Putamen (tissue), 1 donor: ENCODE data around the gene FRY.
A peak's percentile ranks its signal among the peaks of the same experiment; 100 is the strongest.

Source experiments
- DNase-seq: peaks from one replicate; pipeline ENCODE4 v3.0.0-alpha.2; 2016; ENCODE audit warnings: low spot score

FRY gene

DNA sequence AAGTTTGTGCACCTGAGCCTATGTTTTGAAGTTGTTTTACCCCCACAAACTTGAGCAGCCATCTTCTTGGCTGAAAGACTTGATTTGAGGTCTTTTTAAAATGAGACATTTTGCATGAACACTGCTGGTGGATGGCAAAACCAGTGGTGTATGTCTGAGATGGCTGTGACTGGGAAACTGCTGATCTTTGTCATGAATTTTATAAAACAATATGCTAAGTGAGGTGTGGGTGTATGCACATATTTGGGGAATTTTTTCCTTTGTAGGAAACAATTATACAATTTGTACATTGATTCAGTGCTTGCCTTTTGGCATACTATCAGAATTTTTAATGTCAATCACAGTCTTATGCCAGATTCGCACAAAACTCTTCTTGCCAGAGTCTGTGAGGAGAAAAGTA, 231.0 kb downstream of the FRY start:
- peak; percentile 28 for DNase-seq

DNA sequence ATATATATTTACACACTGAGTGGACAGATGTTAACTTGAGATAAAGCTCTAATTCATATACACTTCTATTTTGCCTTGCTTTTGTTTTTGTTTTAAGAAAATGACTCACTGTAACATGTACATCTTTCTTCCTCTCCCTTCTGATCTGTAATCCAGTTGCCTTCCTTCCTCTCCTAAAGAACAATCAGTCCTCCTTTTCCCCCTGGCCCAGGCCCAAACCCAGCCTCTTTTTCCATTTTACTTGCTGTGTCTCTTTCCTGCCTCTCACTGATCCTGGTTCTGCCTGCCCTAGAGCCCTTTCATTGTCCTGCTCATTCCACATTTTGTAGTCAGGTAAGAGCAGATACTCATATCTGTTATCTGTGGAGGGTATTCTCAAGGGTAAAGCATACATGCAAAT, 232.8 kb downstream of the FRY start:
- no peak for DNase-seq

DNA sequence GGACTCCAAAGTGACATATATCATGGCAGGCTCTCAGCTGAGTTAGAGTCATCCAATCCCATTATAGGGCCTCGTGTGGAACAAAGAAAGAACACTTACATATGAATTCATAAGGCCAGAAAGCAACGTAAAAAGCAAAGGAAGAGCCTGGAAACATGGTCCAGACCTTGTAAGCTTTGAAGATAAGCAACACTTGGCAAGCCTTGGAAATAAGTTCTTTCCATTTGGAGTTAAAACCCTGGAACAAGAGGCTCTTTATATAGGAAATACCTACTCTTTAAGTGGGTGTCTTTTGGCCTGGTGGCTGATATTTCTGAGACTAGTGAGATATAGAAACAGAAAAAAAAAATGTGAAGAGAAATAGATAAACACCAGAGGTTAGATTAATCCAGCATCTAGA, 234.2 kb downstream of the FRY start:
- DNase-seq, result no peak

DNA sequence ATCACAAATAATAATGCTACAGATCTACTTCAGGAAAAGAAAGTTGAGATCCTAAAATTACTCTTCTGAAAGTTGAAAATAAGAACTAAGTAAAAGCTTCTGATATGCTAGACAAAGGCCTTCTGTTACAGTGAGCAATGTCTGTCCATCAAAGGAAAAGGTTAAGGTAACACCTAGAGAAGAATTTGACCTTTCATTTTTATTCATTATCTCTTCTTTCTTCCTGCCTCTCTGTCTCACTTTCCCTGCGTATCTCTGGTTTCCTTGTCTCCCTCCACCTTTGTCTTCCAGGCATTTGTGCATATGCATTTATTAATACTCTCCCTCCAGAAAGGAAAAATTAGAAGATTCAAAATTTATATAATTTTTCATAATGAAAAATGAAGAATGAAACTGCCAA, 234.6 kb downstream of the FRY start:
- DNase-seq, result no peak

DNA sequence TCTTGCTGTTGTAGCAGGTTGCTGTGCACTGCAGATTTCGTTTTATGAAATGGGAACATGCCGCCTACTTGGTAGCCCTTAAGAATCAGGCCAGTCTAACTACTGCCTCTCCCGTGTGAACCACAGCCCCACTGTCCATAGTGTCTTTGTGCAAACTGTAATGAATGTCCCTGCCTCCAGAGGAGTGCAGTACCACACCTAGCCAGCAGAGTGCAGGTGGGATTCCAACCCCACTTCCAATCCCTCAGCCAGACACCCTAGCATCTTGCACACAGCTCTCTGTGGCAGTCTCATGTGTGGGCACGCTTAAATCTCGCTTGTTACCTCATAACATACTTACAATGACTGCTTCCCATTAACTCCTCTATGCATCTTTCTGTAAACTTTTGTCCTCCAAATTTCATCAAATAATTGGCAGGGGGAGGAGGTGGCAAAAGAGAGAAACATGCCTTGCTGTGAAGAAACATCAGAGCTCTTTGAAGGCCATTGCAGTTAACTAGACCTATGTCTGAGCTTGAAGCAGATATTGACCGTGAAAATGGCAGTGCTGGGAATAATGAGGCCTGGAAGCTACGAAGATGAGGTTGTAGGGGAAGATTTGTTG, 236.4 kb downstream of the FRY start:
- no peak for DNase-seq

DNA sequence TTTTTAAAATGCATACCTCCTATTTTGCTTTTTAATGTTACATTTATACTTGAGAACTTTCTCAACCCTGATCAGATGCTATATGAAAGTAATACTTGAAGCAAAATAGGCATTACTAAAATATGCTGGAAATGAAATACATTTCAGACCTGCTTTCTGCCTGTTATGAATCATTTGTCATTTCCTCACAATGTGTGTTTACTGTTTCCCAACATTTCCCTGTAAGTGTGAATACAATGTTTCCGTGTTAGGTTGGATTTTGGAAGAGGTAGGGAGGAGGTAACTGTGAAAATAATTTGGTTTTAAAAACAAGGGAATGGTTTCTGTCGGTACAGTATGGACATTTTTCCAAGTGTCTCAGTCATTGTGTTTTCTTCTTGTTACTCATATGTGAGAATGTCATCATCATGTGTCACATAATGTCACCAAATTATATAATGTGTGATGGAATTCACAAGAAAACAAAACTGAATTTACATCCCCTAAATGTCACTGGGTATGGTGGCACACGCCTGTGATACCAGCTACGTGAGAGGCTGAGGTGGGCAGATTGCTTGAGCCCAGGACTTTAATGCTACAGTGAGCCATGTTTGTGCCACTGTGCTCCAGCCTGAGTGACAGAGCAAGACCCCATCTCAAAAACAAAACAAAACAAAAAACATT, 240.6 kb downstream of the FRY start:
- DNase-seq, result no peak

DNA sequence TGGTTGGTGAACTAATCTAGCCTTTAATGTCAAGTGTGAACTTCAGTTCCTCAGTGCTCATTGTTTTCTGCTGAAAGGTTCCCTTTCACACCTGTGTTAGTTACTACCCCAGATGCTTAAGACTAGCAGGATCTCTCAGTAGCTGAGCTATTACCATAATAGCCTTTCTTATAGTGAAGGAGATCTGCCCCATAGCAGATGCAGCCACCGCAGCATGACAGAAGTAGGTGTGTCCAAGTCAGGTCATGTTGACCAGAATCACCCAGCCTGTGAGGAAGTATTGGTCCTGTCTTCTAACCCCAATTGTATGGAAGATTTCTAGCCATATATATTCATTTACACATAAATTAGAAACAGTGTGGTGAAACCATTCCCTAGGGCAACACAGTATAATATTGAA, 246.3 kb downstream of the FRY start:
- no peak for DNase-seq

DNA sequence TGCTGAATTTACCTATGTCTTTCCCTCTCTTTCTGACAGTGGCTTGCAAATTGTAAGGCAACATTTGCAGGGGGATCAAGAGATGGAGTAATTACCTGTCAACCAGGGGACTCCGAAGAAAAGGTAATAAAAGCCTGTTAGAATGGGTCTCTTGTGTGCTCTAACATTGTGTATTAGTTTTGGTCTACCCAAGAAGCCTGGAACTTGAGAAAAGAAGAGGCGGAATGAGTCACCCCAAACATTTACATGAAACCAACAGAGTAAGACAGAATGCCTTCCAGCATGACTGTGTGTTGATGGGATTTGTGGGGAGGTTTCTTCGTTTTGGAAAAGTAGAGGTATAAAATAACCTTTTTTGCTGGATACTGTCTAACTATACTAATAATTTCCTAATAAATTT, 246.9 kb downstream of the FRY start:
- no peak for DNase-seq

DNA sequence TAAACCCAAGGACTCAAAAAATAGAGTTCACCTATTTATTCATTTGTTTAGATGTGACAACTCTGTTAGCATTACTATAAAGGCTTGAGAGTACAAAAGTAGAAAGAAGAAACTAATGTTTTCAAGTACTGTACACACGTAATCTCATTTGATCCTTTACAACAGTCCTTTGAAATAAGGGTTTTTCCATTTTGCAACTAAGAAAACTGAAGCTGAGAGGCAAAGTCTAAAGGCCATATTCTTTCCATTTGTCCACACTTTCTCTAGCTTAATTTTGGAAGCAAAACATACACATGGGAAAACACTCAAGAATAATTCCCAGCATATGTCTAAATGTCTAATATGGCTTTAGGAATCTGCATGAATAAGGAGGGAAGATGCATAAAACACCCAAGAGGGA, 249.5 kb downstream of the FRY start:
- no peak for DNase-seq

DNA sequence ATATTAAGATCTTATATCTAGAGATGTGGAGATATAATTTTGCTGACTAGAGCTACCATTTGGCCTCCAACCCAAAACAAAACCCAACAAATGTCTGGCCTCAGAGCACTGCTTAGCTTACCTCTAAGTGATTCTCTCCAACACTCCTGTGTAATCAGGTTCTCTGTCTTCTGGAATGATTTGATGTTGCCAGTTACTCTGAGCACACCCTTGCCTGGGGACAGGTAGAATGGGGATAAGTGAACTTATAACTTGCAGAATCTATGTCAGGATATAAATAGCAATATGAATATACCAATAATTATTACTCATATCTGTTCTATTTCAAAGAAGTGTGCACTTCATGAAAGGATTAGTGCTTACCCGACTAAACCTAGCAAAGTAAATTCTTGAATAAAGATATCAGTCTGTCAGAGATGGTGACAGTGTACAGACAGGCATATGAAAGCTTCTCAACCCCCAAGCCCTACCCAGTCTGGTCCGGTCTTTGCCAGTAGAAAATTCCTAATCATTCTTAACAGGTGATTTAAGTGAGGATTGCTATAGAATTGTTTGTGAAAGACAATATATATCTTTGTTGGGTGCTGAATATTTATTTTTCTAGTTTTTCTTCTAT, 250.6 kb downstream of the FRY start:
- no peak for DNase-seq

DNA sequence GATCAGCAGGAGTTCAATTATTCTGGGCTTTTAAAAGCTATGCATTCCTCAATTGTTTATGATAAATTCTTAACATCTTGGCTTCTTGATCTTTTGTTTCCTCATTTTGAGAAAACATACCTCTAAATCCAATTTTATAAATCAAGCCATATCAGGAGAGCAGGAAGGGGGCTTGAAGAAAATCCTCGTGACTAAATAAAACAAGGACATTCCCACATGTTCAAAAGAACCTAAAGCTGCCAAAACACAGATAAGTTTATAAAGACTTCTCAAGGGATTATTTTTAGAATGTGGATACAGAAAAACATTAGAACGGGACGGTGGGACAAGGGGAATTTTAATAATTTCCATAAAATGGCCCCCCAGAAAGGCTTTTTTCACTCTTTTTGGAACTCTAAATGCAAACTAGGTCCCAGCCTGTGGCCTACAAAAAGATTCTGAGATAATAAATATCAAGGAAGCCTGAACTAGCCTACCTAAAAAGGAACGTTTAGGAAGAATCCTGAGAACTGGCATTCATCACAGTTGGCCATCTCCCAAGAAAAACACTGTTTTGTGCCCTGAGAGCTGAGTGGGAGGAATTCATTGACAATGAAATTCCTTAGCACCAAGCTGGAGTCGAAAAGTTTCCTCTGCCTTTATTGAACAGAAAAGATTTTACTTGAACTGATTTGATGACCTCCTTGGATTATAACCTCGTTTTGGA, 253.5 kb downstream of the FRY start:
- peak; percentile 35 for DNase-seq

DNA sequence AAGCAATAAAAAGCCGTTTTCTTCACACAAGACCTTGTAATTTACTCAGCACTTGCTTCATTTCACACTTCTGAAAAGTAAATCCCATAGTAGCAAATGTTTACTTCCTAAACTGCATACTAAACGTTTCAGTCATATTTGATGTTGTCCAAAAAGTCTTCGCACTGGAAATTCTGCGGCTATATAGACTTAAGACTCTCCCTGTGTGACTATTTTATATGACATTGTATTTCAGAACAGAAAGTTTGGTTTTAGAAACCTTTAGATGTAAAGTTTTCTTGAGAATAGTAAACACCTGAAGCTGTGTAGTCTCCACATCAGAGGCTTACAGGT, 254.0 kb downstream of the FRY start:
- no peak for DNase-seq

DNA sequence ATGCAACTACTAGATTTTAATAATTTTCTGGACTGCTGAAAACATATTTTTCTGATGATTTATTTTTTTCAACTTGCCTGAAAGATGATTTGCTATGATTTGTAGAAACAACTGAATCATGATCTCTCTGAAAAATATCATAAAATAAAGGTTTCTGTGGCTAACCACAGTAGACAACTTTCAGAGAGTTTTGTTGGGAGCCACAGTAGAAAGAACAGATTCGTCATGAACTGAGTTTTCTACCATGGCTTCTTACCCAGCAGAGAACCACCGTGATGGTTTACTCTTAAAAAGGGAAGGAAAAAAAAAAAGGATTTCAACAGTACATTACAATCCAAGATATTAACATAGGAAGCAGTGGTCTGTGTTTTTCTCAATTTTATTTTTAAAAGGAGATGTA, 265.6 kb downstream of the FRY start:
- DNase-seq, result no peak

DNA sequence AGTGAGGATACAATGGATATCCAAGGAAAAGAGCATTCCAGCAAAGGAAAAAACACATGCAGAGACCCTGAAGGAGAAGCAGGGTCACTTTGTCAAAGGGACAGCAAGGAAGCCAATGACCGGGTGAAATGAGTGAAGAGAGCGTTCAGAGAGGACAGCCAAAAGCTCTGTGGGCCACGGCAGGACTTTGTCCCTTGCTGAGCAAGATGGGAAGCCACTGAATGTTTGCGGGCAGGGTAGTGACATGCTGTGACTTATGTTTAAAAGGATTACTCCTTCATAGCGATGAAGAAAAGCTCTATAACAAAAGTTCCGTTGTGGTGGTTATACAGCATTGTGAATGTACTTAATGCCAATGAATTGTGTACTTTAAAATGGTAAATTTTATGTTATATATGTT, 267.1 kb downstream of the FRY start:
- DNase-seq, result no peak

DNA sequence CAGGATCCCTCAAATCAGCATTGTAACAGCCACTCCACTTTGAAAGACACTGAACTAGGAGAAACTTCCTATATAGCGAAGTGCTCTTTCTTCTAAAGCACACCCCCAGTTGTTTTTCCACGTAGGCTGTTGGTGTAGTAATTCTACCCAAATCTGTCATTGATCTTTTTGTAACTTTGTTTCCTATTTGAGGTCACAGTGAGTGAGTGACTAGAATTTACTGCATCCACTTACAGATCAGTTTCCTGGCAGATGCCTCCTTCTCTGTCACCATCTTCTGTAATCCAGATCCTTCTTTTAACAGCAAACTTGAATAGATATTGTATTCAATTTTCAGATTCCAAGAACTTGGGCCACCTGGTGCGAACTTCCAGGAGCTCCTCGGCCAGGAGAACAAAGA, 268.3 kb downstream of the FRY start:
- no peak for DNase-seq

DNA sequence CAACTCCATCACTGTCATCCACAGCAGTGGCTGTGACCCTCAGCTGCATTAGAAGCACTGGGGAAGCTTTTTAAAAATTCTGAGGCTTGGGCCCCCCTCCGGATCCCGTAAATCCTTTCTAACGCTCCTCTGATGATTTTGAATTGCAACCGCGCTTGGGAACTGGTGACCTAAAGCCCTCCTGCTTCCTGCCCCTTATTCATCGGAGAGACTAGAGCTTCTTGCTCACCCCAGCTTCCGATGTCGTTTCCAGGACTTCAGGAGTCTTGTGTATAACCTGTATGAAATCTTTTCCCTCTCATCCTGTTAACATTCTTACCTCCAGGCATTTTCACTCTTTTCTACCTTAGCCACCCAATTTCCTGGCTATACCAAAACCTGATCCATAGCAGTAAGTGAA, 268.8 kb downstream of the FRY start:
- no peak for DNase-seq

DNA sequence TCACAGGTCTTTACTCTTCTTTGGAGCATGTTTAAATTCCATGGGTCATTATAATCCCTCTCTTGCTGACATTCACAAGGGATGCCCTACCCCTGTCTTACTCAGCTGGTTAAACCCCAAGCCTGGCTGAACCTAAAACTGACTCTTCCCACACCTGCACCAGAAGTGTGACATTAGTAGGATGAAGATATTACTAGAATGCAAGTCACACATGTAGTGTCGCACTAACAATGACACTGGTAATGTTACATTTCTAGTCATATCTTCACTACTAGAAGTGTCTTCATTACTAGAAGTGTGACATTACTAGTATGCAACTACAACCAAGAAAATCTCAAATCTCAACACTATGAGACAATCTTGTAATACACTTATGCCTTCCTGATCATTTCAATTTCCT, 269.3 kb downstream of the FRY start:
- no peak for DNase-seq

DNA sequence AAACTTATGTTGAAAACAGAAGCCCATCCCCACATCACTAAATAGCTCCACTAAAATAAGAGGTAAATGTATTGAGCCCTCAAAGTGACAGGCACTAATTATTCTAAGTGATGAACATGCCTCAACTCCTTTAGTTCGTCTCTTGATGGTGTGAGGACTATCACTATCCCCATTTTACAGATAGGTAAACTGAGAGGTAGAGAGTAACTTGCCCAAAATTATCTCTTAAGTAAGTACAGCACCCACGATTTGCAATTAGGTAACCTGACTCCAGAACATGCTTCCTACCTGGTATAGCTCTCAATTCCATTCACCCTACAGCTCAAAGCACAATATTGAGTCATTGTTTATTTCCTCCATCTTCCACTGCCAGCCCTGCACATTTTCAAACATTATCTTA, 270.9 kb downstream of the FRY start:
- DNase-seq, result no peak

DNA sequence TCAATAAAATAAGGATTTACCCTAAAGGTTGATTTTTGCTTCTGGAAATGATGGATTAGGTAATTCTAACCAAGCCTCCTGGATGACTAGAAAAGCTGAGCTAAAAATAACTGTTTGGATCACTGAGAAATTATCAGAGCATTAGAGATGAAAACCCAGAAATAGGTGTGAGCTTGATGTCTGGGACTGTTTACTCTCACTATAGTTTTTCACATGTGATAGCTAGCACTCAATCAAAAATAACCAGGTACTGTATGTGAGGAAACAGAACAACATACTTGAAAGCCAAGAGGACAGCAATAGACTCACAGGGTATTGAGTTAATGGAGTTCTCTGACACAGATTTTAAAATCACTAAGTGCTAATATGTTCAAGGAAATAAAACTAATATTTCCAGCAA, 274.1 kb downstream of the FRY start:
- DNase-seq, result no peak

DNA sequence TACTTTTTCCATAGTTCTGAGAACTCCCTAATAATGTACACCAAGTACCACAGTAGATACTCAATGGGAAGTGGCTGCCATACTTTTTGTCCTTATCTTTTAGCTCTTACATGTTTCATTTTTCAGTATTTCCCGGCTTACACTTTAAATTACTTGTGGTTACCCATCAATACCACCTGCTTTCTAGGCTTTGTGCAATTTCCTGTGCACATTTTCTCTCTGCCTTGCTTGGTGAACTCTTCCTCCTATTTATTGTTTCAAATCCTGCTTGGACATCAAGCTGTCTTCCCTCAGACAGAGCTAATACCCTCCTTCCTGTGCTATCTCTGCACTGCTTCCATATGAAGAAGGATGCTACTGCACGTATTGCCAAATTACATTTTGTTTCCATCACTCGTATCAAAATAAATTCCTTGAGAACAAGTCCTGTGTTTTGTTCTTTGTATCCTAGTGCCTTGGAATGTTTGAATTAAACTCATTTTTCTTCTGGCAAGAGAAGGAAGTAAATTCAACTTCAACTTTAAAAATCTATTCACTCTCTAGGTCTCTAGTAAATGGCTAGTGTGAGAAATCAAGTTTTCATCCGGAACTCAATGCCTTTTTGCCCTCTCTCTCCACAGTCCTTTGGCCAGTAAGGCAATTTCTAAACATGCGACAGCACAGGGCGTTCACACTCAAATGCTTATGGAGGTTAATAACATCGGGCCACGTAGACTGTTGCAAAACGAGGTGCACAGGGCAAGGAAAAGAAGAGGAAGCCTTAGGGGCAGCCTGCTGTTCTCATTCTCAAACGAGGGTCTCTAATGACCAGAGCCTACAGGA, 277.9 kb downstream of the FRY start:
- no peak for DNase-seq

DNA sequence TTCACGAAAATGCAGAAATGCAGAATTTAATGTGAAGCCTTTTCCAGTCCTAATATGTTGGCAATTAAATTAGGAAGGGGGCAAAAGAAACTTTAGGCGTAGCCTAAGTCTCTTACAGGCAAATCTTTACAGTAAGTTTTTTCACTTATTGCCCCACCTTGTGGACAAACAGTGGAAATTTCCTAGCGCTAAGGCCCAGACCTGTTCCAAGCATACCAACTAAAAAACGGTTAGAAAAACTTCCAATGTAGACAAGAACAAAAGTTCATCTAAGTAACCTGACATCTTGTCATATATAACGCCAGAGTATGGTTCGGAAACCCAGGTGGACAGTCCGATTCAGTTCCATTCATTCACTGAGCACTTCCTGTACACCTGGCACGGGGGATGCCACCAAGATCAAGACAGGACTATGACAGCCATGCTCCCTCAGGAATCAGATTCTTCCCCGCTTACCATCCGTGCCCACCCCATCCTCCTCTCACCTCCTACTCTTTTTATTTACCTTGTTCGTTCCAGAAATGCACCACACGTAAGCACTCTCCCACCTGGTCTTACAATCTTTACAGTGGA, 278.6 kb downstream of the FRY start:
- DNase-seq, result peak; percentile 39

DNA sequence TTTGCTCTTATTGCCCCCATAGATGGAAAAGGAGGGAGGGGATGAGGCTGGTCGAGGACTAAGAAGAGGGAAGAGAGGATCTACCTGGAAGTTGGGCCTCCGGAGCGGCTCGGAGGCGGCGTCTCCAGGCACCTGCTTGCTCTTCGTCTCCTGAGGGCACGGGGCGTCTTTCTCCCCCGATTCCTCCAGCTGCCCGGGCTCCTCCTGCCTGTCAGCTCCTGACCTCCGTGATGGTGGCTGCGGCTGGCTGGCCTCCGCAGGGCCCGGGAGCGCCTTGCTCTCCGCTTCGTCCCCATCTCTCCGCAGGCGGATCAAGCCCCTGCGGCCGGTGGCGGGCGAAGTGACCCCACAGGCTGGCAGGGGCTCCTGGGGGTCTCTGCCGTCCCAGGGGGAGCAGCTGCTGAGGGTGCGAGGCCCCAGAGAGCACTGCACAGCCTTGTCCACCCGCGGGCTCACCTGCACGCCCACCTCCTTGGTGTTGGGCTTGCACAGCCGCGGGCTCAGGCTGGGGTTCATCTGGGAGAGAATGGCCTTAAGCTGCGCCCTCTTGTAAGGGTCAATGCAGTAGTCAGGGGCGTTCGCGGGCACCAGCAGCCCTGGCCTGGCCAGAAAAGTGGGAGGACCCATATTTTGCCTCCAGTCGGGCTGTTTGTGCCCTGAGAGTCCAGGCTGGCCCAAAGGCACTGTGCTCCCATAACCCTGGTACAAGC, 279.8 kb downstream of the FRY start:
- no peak for DNase-seq
